Suprapubic skin (tissue), 3 donors: ENCODE results near the gene GPRC6A.

Experiments
- POLR2AphosphoS5 ChIP-seq, 3 donors: sonication (generic); formaldehyde crosslinking; IDR thresholded peaks; one replicate each; pipeline ENCODE4 v1.6.1; 2017; ENCODE audit warnings: antibody characterized with exemption in 3 of 3
- TF ChIP-seq, protein P1 (sequence below), 2 donors: fragments of 200-600 bp in 1 of 2; fragments of 450-650 bp in 1 of 2; sonication (generic) in 1 of 2; IDR thresholded peaks; one replicate each; pipeline ENCODE4 v1.5.1; 2016 to 2019; ENCODE audit warnings: antibody characterized with exemption in 2 of 2, mild to moderate bottlenecking in 1 of 2, moderate library complexity in 1 of 2

DNA sequence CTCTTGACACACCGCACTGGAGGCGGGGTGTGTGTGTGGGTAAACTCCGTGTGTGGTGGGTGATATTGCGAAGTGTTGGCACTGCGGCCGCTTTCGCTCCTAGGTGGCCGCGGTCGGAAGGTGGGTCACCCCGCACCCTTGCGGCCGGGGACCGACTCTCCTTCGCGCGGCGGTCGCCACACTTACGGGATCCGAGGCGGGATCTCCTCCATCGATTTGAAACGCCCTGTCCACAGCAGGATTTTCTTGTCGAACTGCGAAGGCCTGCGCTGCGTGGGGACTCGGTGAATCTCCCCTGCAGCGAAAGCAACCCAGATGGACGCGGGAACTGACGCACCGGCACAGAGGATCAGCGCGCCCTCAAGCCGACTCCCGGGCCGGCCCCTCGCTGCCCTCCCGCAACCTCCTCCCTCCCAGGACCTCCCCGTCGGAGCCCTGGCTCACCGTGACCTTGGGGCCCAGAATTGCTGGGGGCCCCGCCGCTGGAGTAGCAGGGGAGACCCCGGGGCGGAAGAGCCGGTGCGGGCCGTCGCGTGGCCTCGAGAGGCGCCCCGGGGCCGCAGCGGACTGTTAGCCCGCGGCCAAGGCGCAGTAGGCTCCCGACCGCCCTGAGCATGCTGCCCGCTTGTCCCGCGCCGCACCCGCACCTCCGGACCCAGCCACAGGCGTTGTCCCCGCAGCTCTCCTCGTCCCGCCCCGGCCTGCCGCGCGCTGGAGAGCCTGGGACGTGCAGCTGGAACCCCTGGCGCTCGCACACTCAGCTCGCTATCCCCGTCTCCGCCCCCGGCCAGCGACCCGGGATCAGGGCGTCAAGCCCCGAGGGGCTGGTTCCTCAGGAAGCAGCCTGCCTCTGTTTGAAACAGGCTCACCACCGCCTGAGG, 63.7 kb downstream of the GPRC6A start, which contains the start of gene FAM162B:
- TF ChIP-seq, protein P1, sequence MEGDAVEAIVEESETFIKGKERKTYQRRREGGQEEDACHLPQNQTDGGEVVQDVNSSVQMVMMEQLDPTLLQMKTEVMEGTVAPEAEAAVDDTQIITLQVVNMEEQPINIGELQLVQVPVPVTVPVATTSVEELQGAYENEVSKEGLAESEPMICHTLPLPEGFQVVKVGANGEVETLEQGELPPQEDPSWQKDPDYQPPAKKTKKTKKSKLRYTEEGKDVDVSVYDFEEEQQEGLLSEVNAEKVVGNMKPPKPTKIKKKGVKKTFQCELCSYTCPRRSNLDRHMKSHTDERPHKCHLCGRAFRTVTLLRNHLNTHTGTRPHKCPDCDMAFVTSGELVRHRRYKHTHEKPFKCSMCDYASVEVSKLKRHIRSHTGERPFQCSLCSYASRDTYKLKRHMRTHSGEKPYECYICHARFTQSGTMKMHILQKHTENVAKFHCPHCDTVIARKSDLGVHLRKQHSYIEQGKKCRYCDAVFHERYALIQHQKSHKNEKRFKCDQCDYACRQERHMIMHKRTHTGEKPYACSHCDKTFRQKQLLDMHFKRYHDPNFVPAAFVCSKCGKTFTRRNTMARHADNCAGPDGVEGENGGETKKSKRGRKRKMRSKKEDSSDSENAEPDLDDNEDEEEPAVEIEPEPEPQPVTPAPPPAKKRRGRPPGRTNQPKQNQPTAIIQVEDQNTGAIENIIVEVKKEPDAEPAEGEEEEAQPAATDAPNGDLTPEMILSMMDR (IDR thresholded peaks at IDR 0.05), result no peak
- TF ChIP-seq POLR2AphosphoS5 (IDR thresholded peaks at IDR 0.05), result no peak
